Omental fat pad (tissue), 4 donors: ENCODE results near the gene HERC3. TPM values are rescaled to one million over a fixed set of nuclear protein-coding genes. Genes with fewer than 3 reads are reported as not detected.

Source experiments
- ATAC-seq: fragments of 150-250 bp; one replicate; pipeline ENCODE4 v1.9.1; 2016; ENCODE audit warnings: mild to moderate bottlenecking, moderate library complexity; ENCODE audit not compliant: low FRiP score
- DNase-seq: peaks from one replicate; pipeline ENCODE4 v3.0.0-alpha.2; 2019; ENCODE audit warnings: low spot score
- total RNA-seq, 4 donors: library from RNA; depleted of rRNA; stranded (reverse); fragments of >200 nt; gene quantifications; one replicate each; pipeline ENCODE4 v1.1.0, GENCODE V29; 2016
- TF ChIP-seq, protein P1 (sequence below), 3 donors: fragments of 450-650 bp; IDR thresholded peaks; one replicate each; pipeline ENCODE4 v1.5.1; 2016 to 2017; ENCODE audit warnings: antibody characterized with exemption in 3 of 3, mild to moderate bottlenecking in 3 of 3, moderate library complexity in 2 of 3

Gene HERC3
- total RNA-seq, 4 donors from 2014 or later = 21.3 to 48.7 (median 33.6) TPM

- ATAC-seq = no peak
- TF ChIP-seq, protein P1, sequence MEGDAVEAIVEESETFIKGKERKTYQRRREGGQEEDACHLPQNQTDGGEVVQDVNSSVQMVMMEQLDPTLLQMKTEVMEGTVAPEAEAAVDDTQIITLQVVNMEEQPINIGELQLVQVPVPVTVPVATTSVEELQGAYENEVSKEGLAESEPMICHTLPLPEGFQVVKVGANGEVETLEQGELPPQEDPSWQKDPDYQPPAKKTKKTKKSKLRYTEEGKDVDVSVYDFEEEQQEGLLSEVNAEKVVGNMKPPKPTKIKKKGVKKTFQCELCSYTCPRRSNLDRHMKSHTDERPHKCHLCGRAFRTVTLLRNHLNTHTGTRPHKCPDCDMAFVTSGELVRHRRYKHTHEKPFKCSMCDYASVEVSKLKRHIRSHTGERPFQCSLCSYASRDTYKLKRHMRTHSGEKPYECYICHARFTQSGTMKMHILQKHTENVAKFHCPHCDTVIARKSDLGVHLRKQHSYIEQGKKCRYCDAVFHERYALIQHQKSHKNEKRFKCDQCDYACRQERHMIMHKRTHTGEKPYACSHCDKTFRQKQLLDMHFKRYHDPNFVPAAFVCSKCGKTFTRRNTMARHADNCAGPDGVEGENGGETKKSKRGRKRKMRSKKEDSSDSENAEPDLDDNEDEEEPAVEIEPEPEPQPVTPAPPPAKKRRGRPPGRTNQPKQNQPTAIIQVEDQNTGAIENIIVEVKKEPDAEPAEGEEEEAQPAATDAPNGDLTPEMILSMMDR (IDR thresholded peaks at IDR 0.05) = no peak
- DNase-seq = no peak
Observed at GRCh38 chr4:88738180-88738579, 145.9 kb downstream of the HERC3 start.

DNA sequence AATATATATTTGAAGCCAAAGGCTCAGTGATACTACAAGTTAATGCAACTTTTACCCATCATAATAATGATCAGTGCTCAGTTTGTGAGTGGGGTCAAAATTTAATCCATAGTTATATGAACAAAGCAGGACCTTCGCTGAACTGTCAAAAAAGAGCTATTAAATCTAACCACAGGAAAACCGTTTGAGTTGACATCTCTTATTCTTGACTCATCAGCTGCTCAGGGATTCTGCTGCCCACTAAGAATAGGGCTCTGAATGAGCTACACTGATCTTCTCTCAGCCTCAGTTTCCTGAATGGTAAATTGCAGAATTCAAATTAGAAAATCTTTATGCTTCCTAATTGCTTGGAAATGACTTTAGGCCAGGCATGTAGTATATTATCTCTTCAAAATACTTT lies 150.3 kb downstream of the HERC3 start:
- TF ChIP-seq, protein P1 (IDR thresholded peaks at IDR 0.05) = no peak
- ATAC-seq (no peak), DNase-seq (no peak)

- TF ChIP-seq, protein P1 (IDR thresholded peaks at IDR 0.05) = no peak
- DNase-seq = no peak
- ATAC-seq = no peak
Observed at GRCh38 chr4:88743696-88744095, 151.4 kb downstream of the HERC3 start.

DNA sequence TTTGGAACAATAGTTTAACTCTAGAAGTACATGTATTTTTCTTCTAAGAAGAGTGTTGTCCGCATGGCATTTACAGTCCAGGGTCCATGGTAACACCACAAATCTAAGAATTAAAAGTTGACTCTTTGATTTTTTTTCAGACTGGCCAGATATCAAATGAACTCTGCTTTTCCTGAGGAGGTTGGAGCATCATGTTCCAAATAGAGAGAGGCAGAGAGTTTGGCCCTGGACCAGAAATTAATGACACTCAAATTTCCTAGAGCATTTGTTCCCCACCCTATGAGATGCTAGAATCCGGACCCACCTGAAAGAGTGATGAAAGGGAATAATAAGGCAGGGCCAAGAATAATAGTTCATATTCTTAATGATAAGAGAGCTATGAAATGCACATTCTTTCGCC lies 152.3 kb downstream of the HERC3 start:
- DNase-seq (no peak), ATAC-seq (no peak)
- TF ChIP-seq, protein P1 (IDR thresholded peaks at IDR 0.05) = no peak

DNA sequence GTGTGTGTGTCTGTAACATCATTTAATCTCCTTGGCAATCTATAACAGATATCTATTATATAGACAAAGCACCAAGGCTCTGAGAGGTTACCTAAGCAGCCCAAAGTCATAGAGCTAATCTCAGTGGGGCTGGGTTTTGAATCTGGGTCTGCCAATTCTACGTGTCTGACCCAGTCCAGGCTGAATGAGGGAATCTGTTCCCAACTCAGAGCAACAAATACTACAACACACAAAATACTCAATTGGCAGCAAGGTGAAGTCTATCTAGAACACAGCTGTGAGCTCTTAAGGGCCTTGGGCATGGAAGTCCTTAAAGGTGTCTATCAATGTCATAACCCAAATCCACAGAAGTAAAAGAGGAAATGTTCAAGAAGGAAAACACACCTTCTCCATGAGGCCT lies 152.9 kb downstream of the HERC3 start:
- TF ChIP-seq, protein P1 (IDR thresholded peaks at IDR 0.05) = no peak
- ATAC-seq (no peak), DNase-seq (no peak)

DNA sequence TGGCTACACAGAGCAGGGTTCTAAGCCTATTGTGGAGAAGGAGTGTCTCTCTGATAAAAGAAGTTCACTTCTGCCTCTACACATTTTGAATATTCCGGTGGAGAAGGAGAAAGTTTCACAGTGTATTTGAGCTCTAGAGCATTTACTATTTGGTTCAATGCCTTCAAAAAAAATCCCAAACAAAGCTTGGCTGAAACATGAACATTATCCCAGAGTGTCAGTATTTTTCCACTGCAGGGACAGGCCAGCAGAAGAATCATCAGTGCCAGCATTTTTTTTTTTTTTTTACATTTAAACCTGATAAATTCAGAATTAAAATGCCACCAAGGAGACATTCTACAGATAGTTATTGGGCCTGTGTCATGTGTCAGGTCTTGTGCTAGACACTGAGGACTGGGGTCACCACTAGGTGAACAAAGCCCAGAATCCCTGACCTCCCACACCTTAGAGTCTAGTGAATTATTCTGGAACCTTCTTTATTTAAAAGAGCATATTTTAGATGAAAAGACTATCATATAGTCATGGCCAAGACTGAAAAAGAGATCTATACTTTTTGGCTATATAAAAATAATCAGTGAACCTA lies 153.4 kb downstream of the HERC3 start:
- TF ChIP-seq, protein P1 (IDR thresholded peaks at IDR 0.05) = no peak
- DNase-seq = no peak
- ATAC-seq = no peak

DNA sequence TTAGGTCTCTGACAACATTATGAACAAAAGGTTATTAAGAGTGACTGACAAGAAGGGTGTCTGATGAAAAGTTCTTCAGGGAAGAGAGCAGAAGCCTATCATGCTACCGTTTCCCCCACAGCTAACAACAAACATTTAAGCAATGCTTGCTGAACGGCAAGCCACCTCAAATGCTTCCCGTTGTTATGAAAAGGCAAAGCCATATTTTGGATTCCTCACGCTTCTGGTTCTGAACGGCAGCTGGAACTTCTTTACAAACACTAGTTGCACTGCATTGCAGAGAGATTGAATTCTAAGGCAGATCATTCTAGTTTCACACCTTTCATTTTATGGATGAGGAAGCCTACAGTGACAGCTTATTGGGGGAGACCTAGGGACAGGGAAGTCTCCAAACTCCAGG lies 153.9 kb downstream of the HERC3 start:
- ATAC-seq (no peak), DNase-seq (no peak)
- TF ChIP-seq, protein P1 (IDR thresholded peaks at IDR 0.05) = no peak
